CD4-positive, alpha-beta T cell treated with Interleukin-6 at 100 ng/mL for 8 hours (primary cell): ENCODE data around the gene ABRACL.

Source experiments
- DNase-seq: peaks from one replicate; pipeline ENCODE4 v3.0.0-alpha.2; 2020; ENCODE audit warnings: mixed read lengths, low spot score

The ABRACL gene

GRCh38 chr6:139054001-139054400 lies 25.5 kb downstream of the ABRACL start:
- DNase-seq: no peak

- no peak for DNase-seq
Measured at GRCh38 chr6:139055709-139056108, 27.2 kb downstream of the ABRACL start.

- no peak for DNase-seq
Measured at GRCh38 chr6:139058029-139058428, 29.5 kb downstream of the ABRACL start.

GRCh38 chr6:139060332-139060731 lies 31.8 kb downstream of the ABRACL start:
- no peak for DNase-seq

GRCh38 chr6:139062932-139063646 lies 34.5 kb downstream of the ABRACL start:
- no peak for DNase-seq

- no peak for DNase-seq
Measured at GRCh38 chr6:139064981-139065665, 36.6 kb downstream of the ABRACL start.

GRCh38 chr6:139066080-139066479 lies 37.5 kb downstream of the ABRACL start:
- no peak for DNase-seq

GRCh38 chr6:139068846-139069245 lies 40.3 kb downstream of the ABRACL start:
- DNase-seq: no peak

GRCh38 chr6:139073118-139073517 lies 44.6 kb downstream of the ABRACL start:
- DNase-seq: no peak

GRCh38 chr6:139079018-139079417 lies 50.5 kb downstream of the ABRACL start:
- DNase-seq: no peak

GRCh38 chr6:139080255-139080920 lies 51.8 kb downstream of the ABRACL start:
- no peak for DNase-seq

- no peak for DNase-seq
Measured at GRCh38 chr6:139081471-139081870, 52.9 kb downstream of the ABRACL start.

GRCh38 chr6:139082370-139082769 lies 53.8 kb downstream of the ABRACL start:
- DNase-seq: no peak

- DNase-seq: no peak
Measured at GRCh38 chr6:139091826-139092225, 63.3 kb downstream of the ABRACL start.
